ENCODE results near the gene KRI1.
A peak's percentile ranks its signal among the peaks of the same experiment; 100 is the strongest.

Gene KRI1

GRCh38 chr19:10519421-10519820 lies 46.4 kb downstream of the KRI1 start:
- DNase-seq (ENCODE audit: low read depth in 2 of 2): no peak
- no peak overlapping the region for H3K4me3 ChIP-seq (replicated peaks in 1 of 2; ENCODE audit: low read depth in 2 of 2, low read length in 2 of 2)
- TF ChIP-seq CTCF (IDR thresholded peaks at IDR 0.05; ENCODE audit: low read depth, low read length): no peak

- TF ChIP-seq CTCF (IDR thresholded peaks at IDR 0.05; ENCODE audit: low read depth, low read length): no peak
- no peak for DNase-seq (ENCODE audit: low read depth in 2 of 2)
- H3K4me3 ChIP-seq (replicated peaks in 1 of 2; ENCODE audit: low read depth in 2 of 2, low read length in 2 of 2): no peak overlapping the region
These were observed 47.1 kb downstream of the KRI1 start for GRCh38 chr19:10518444-10519361.

GRCh38 chr19:10517760-10518443 lies 47.9 kb downstream of the KRI1 start:
- H3K4me3 ChIP-seq (replicated peaks in 1 of 2; ENCODE audit: low read depth in 2 of 2, low read length in 2 of 2): peak overlapping the region; percentile 49 to 56
- no peak for TF ChIP-seq CTCF (IDR thresholded peaks at IDR 0.05; ENCODE audit: low read depth, low read length)
- DNase-seq (ENCODE audit: low read depth in 2 of 2): peak; percentile 21 to 29

- peak within 1 kb of the TSS; percentile 49 to 56 for H3K4me3 ChIP-seq (replicated peaks in 1 of 2; ENCODE audit: low read depth in 2 of 2, low read length in 2 of 2)
- DNase-seq (ENCODE audit: low read depth in 2 of 2): no peak
- TF ChIP-seq CTCF (IDR thresholded peaks at IDR 0.05; ENCODE audit: low read depth, low read length): no peak
These were observed 48.5 kb downstream of the KRI1 start, which contains the start of gene S1PR5 for GRCh38 chr19:10517361-10517759. Gene S1PR5 (minus strand): TSS chr19:10517447. CDS start chr19:10515011, 2,436 bp downstream.

GRCh38 chr19:10516671-10517286 lies 49.0 kb downstream of the KRI1 start:
- peak overlapping the region; percentile 46 to 56 for H3K4me3 ChIP-seq (replicated peaks in 1 of 2; ENCODE audit: low read depth in 2 of 2, low read length in 2 of 2)
- TF ChIP-seq CTCF (IDR thresholded peaks at IDR 0.05; ENCODE audit: low read depth, low read length): no peak
- DNase-seq (ENCODE audit: low read depth in 2 of 2): peak in 1 of 2 donors; percentile 19

GRCh38 chr19:10516064-10516385 lies 49.8 kb downstream of the KRI1 start:
- TF ChIP-seq CTCF (IDR thresholded peaks at IDR 0.05; ENCODE audit: low read depth, low read length): no peak
- no peak overlapping the region for H3K4me3 ChIP-seq (replicated peaks in 1 of 2; ENCODE audit: low read depth in 2 of 2, low read length in 2 of 2)
- no peak for DNase-seq (ENCODE audit: low read depth in 2 of 2)

Data from cardiac fibroblast (primary cell).